HEK293 (cell line): ENCODE data around the gene ARHGAP22.

ENCODE experiments used
- CTCF ChIP-seq: fragments of 450-650 bp; formaldehyde crosslinking; IDR thresholded peaks from 2 replicates; pipeline ENCODE4 v1.5.1; 2016; ENCODE audit warnings: missing biosample characterization, missing genetic modification characterization
- SP3 ChIP-seq: fragments of 450-650 bp; formaldehyde crosslinking; IDR thresholded peaks from 2 replicates; pipeline ENCODE4 v1.5.1; 2016; ENCODE audit warnings: missing biosample characterization, missing genetic modification characterization
- TCF7L2 ChIP-seq: IDR thresholded peaks from 2 replicates; pipeline ENCODE4 v1.6.1; 2011; ENCODE audit warnings: low read depth, mild to moderate bottlenecking, inconsistent platforms, low read length, moderate library complexity, borderline replicate concordance
- YY1 ChIP-seq: fragments of 450-650 bp; formaldehyde crosslinking; IDR thresholded peaks from 2 replicates; pipeline ENCODE4 v1.5.1; 2018; ENCODE audit warnings: missing biosample characterization, missing genetic modification characterization
- ZFP37 ChIP-seq: fragments of 450-650 bp; formaldehyde crosslinking; IDR thresholded peaks from 2 replicates; pipeline ENCODE4 v1.5.1; 2016; ENCODE audit warnings: missing biosample characterization, missing genetic modification characterization
- ZNF133 ChIP-seq: fragments of 450-650 bp; formaldehyde crosslinking; IDR thresholded peaks from 2 replicates; pipeline ENCODE4 v1.5.1; 2016; ENCODE audit warnings: missing biosample characterization, missing genetic modification characterization
- ZNF239 ChIP-seq: fragments of 450-650 bp; formaldehyde crosslinking; IDR thresholded peaks from 2 replicates; pipeline ENCODE4 v1.5.1; 2016; ENCODE audit warnings: missing biosample characterization, missing genetic modification characterization
- ZNF324 ChIP-seq: fragments of 450-650 bp; formaldehyde crosslinking; IDR thresholded peaks from 2 replicates; pipeline ENCODE4 v1.5.1; 2016; ENCODE audit warnings: missing biosample characterization, missing genetic modification characterization
- ZNF629 ChIP-seq: fragments of 450-650 bp; formaldehyde crosslinking; IDR thresholded peaks from 2 replicates; pipeline ENCODE4 v1.5.1; 2017; ENCODE audit warnings: missing biosample characterization, missing genetic modification characterization
- ZNF830 ChIP-seq: fragments of 450-650 bp; IDR thresholded peaks from 2 replicates; pipeline ENCODE4 v1.5.0; 2018; ENCODE audit warnings: missing biosample characterization, missing genetic modification characterization, low read depth, mild to moderate bottlenecking, moderate library complexity
- ZSCAN30 ChIP-seq: fragments of 450-650 bp; IDR thresholded peaks from 2 replicates; pipeline ENCODE4 v1.5.1; 2018; ENCODE audit warnings: missing biosample characterization, mild to moderate bottlenecking, missing genetic modification characterization, moderate library complexity
- ZXDB ChIP-seq: fragments of 450-650 bp; formaldehyde crosslinking; IDR thresholded peaks from 2 replicates; pipeline ENCODE4 v1.5.1; 2016; ENCODE audit warnings: missing biosample characterization, missing genetic modification characterization
- TF ChIP-seq, protein P1 (sequence below): fragments of 450-650 bp; formaldehyde crosslinking; IDR thresholded peaks from 2 replicates; pipeline ENCODE4 v1.5.1; 2016; ENCODE audit warnings: missing biosample characterization, missing genetic modification characterization
- TF ChIP-seq, protein P2 (sequence below): fragments of 450-650 bp; formaldehyde crosslinking; IDR thresholded peaks from 2 replicates; pipeline ENCODE4 v1.5.1; 2016; ENCODE audit warnings: missing biosample characterization, missing genetic modification characterization

DNA sequence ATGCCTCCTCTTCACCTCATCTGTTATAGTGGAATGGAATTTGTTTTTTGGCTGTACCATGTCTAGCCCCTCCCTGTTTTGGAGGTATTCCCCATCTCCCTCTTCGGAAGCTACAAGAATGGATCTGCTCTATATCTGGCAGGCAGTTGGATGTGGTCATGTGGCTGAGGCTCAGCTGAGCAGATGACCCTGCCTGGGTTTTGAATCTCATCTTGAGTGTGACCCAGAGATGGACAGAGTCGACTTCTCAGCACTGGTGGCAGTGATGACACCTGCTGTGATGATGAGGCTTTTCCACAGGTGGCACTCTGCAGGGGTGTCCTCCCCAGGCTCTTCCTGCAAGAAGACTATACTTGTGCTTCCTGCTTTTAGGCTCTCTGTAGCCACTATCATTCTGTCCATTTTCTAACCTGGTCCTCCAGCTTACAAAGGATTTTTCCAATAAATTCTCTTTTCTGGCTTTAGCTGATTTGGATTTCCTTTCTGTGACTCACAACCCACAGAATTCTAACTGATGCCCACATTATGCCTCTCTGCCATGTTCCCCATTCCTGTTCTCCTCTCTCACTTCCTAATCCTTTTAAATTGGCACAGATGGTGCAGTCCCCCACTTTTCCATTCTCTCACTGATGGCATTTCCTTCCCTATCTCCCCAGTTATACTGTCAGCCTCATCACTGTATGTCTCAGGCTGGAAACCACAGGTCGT is 7.5 kb upstream of the ARHGAP22 start:
- TF ChIP-seq CTCF (tag by site-specific recombination) (no peak), ZNF133 (tag by site-specific recombination) (no peak), TCF7L2 (no peak), SP3 (tag by site-specific recombination) (no peak), ZFP37 (no peak), ZSCAN30 (tag by site-specific recombination) (no peak), ZNF629 (tag by site-specific recombination) (no peak), ZNF239 (tag by site-specific recombination) (no peak), ZXDB (tag by site-specific recombination) (no peak), YY1 (no peak), ZNF830 (no peak), ZNF324 (tag by site-specific recombination) (no peak)
- TF ChIP-seq, protein P1, sequence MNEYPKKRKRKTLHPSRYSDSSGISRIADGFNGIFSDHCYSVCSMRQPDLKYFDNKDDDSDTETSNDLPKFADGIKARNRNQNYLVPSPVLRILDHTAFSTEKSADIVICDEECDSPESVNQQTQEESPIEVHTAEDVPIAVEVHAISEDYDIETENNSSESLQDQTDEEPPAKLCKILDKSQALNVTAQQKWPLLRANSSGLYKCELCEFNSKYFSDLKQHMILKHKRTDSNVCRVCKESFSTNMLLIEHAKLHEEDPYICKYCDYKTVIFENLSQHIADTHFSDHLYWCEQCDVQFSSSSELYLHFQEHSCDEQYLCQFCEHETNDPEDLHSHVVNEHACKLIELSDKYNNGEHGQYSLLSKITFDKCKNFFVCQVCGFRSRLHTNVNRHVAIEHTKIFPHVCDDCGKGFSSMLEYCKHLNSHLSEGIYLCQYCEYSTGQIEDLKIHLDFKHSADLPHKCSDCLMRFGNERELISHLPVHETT (tag by site-specific recombination): no peak
- TF ChIP-seq, protein P2, sequence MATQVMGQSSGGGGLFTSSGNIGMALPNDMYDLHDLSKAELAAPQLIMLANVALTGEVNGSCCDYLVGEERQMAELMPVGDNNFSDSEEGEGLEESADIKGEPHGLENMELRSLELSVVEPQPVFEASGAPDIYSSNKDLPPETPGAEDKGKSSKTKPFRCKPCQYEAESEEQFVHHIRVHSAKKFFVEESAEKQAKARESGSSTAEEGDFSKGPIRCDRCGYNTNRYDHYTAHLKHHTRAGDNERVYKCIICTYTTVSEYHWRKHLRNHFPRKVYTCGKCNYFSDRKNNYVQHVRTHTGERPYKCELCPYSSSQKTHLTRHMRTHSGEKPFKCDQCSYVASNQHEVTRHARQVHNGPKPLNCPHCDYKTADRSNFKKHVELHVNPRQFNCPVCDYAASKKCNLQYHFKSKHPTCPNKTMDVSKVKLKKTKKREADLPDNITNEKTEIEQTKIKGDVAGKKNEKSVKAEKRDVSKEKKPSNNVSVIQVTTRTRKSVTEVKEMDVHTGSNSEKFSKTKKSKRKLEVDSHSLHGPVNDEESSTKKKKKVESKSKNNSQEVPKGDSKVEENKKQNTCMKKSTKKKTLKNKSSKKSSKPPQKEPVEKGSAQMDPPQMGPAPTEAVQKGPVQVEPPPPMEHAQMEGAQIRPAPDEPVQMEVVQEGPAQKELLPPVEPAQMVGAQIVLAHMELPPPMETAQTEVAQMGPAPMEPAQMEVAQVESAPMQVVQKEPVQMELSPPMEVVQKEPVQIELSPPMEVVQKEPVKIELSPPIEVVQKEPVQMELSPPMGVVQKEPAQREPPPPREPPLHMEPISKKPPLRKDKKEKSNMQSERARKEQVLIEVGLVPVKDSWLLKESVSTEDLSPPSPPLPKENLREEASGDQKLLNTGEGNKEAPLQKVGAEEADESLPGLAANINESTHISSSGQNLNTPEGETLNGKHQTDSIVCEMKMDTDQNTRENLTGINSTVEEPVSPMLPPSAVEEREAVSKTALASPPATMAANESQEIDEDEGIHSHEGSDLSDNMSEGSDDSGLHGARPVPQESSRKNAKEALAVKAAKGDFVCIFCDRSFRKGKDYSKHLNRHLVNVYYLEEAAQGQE (tag by site-specific recombination): no peak
